Neuronal stem cell (in vitro differentiated cells): Measurements from ENCODE around the gene ZAP70.
"Not testable (repeated sequence)": the region's sequence is repeated elsewhere in the genome, so short reads cannot be mapped to it uniquely, and the experiment has no call there.

Experiments used
- DNase-seq: peaks from one replicate; pipeline ENCODE4 v3.0.0-alpha.2; 2013; ENCODE audit warnings: low spot score
- H2AFZ ChIP-seq: one replicate; pipeline ENCODE4 v1.6.1; 2013; ENCODE audit warnings: mild to moderate bottlenecking, low read length, inconsistent platforms
- H2AK5ac ChIP-seq: 2 replicates; pipeline ENCODE4 v1.6.1; 2013; ENCODE audit warnings: low read depth, mild to moderate bottlenecking, inconsistent platforms, low read length, moderate library complexity, mixed read lengths
- H2BK120ac ChIP-seq: 2 replicates; pipeline ENCODE4 v1.6.1; 2013; ENCODE audit warnings: low read depth, mild to moderate bottlenecking, inconsistent platforms, low read length, moderate library complexity, mixed read lengths
- H2BK12ac ChIP-seq: one replicate; pipeline ENCODE4 v1.6.1; 2013; ENCODE audit warnings: low read length, inconsistent platforms
- H2BK15ac ChIP-seq: 2 replicates; pipeline ENCODE4 v1.6.1; 2013; ENCODE audit warnings: mild to moderate bottlenecking, low read length, inconsistent platforms, mixed read lengths
- H2BK5ac ChIP-seq: one replicate; pipeline ENCODE4 v1.6.1; 2013; ENCODE audit warnings: inconsistent platforms, mild to moderate bottlenecking, low read length, moderate library complexity
- H3K14ac ChIP-seq: one replicate; pipeline ENCODE4 v1.6.1; 2013; ENCODE audit warnings: low read length, inconsistent platforms
- H3K18ac ChIP-seq: 2 replicates; pipeline ENCODE4 v1.6.1; 2013; ENCODE audit warnings: low read length, inconsistent platforms
- H3K23ac ChIP-seq: 2 replicates; pipeline ENCODE4 v1.6.1; 2013; ENCODE audit warnings: low read depth, mild to moderate bottlenecking, mixed read lengths, low read length, inconsistent platforms; ENCODE audit not compliant: poor library complexity
- H3K27ac ChIP-seq: replicated peaks from 3 replicates; pipeline ENCODE4 v1.5.1; 2013; ENCODE audit warnings: low read length, inconsistent platforms
- H3K27me3 ChIP-seq, 3 experiments: 2 replicates each; pipeline ENCODE4 v1.6.1; 2013; ENCODE audit warnings: low read length in 3 of 3, mild to moderate bottlenecking in 2 of 3, inconsistent platforms in 1 of 3, low read depth in 1 of 3, mixed read lengths in 1 of 3, moderate library complexity in 1 of 3; ENCODE audit not compliant: control insufficient read depth in 3 of 3, insufficient read depth in 3 of 3
- H3K36me3 ChIP-seq, 2 donors: replicated peaks in 1 of 2; 2 replicates each; pipeline ENCODE4 v1.6.1; 2013; ENCODE audit warnings: low read length in 2 of 2; ENCODE audit not compliant: control insufficient read depth in 2 of 2, insufficient read depth in 2 of 2
- H3K4ac ChIP-seq: 2 replicates; pipeline ENCODE4 v1.6.1; 2013; ENCODE audit warnings: inconsistent platforms, mild to moderate bottlenecking, low read length, moderate library complexity
- H3K4me1 ChIP-seq, 2 donors: 1 replicate in 1 of 2; 2 replicates in 1 of 2; pipeline ENCODE4 v1.6.1; 2013; ENCODE audit warnings: low read length in 2 of 2, low read depth in 1 of 2; ENCODE audit not compliant: control insufficient read depth in 2 of 2, insufficient read depth in 1 of 2
- H3K4me2 ChIP-seq: one replicate; pipeline ENCODE4 v1.6.1; 2013; ENCODE audit warnings: mild to moderate bottlenecking, low read length, inconsistent platforms; ENCODE audit not compliant: insufficient read depth, poor library complexity, severe bottlenecking
- H3K4me3 ChIP-seq, 2 donors: 2 replicates each; pipeline ENCODE4 v1.5.1; 2013; ENCODE audit warnings: low read length in 2 of 2, mild to moderate bottlenecking in 2 of 2, inconsistent platforms in 1 of 2, moderate library complexity in 1 of 2
- H3K79me1 ChIP-seq: one replicate; pipeline ENCODE4 v1.6.1; 2013; ENCODE audit warnings: low read depth, mild to moderate bottlenecking, inconsistent platforms, low read length, moderate library complexity
- H3K9ac ChIP-seq: one replicate; pipeline ENCODE4 v1.6.1; 2013; ENCODE audit warnings: mild to moderate bottlenecking, low read depth, low read length, inconsistent platforms; ENCODE audit not compliant: poor library complexity
- H3K9me3 ChIP-seq, 2 donors: replicated peaks in 1 of 2; 2 replicates each; pipeline versions ENCODE3 to v1.6.1; 2013; ENCODE audit warnings: low read length in 2 of 2, mild to moderate bottlenecking in 2 of 2, inconsistent platforms in 1 of 2, low read depth in 1 of 2, mixed read lengths in 1 of 2, moderate library complexity in 1 of 2; ENCODE audit not compliant: control insufficient read depth in 2 of 2, insufficient read depth in 1 of 2
- H4K8ac ChIP-seq: one replicate; pipeline ENCODE4 v1.6.1; 2013; ENCODE audit warnings: low read depth, mild to moderate bottlenecking, inconsistent platforms, low read length, moderate library complexity
- H4K91ac ChIP-seq: one replicate; pipeline ENCODE4 v1.6.1; 2013; ENCODE audit warnings: low read length, low read depth, mild to moderate bottlenecking, inconsistent platforms; ENCODE audit not compliant: poor library complexity
- WGBS, 2 donors: extraction: QIAGEN DNeasy Blood & Tissue Kit; methylation state at CpG; one replicate each; pipeline ENCODE4 v1.1.7; 2013; ENCODE audit warnings: missing lambda C conversion rate in 2 of 2, mixed read lengths in 1 of 2; ENCODE audit not compliant: insufficient read length in 2 of 2, insufficient replicate concordance in 1 of 2; ENCODE audit errors: extremely low coverage in 2 of 2; 5-methylcytosine and 5-hydroxymethylcytosine counted together

The ZAP70 gene

DNA sequence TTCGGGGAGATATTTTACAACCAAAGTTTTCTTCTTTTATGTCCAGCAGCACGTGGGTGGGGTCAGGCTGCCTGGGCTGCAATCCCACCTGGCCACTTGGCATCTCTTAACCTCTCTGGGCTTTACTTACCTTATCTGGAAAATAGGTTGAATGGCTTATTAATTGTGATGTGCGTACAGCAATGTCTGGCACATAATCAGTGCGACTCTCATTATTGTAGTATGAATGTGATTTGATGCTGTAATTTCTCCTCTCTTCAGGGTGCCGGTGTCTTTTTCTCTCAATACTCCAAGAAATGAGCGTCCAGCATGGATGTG lies 2.0 kb upstream of the ZAP70 start:
- Histone ChIP-seq H3K9ac (no peak overlapping the region), H3K36me3 (no peaks in the 10 kb centered on the region), H3K4ac (no peak overlapping the region), H2BK120ac (no peak overlapping the region), H3K4me1 (peaks cover 2 to 5% of the 10 kb centered on the region in 2 donors), H3K4me2 (no peak overlapping the region), H3K79me1 (peaks cover 3% of the 10 kb centered on the region), H2AFZ (no peak overlapping the region), H2BK12ac (no peak overlapping the region), H3K18ac (no peak overlapping the region), H3K23ac (no peak overlapping the region), H2BK15ac (no peak overlapping the region), H3K27me3 (no peaks in the 10 kb centered on the region), H4K91ac (no peak overlapping the region), H3K14ac (no peak overlapping the region), H2BK5ac (no peak overlapping the region), H3K27ac (no peak overlapping the region), H3K4me3 (no peak overlapping the region), H2AK5ac (no peak overlapping the region), H3K9me3 (no peaks in the 10 kb centered on the region), H4K8ac (no peak overlapping the region)
- WGBS, 2 donors: no CpG with 5 or more reads among the region's 6 CpGs
- DNase-seq: no peak

DNA sequence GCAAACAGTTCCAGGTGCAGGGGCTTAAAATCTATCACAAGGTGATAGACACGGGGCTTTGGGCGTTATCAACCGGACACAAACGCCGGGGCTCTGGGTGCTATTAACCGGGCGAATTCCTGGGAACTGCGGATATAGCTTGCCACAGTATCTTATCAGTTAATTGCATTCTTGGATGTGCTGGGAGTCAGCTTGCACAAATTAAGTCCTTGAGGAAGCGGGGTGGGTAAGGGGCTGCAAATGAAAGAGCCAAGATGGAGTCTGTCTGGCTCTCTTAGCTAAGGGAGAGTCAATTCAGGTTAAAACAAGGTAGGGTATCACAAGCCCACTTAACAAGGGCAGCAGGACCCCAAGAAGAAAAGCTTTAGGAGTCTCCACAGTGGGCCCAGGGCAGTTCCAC lies 1.2 kb upstream of the ZAP70 start:
- H3K4me3 ChIP-seq, H3K4ac ChIP-seq, H3K27ac ChIP-seq, H3K27me3 ChIP-seq, H3K9ac ChIP-seq, H2BK15ac ChIP-seq, H3K9me3 ChIP-seq, H4K8ac ChIP-seq, H3K14ac ChIP-seq, H2BK120ac ChIP-seq, H3K4me1 ChIP-seq, H2BK12ac ChIP-seq, DNase-seq, H2BK5ac ChIP-seq, H3K36me3 ChIP-seq, H4K91ac ChIP-seq, H3K18ac ChIP-seq, H3K4me2 ChIP-seq, H3K79me1 ChIP-seq: not testable (repeated sequence)
- peak overlapping the region; percentile 84 for H2AFZ ChIP-seq
- peak overlapping the region; percentile 38 for H2AK5ac ChIP-seq
- H3K23ac ChIP-seq: peak overlapping the region; percentile 52
- WGBS, 2 donors: no CpG with 5 or more reads among the region's 9 CpGs

DNA sequence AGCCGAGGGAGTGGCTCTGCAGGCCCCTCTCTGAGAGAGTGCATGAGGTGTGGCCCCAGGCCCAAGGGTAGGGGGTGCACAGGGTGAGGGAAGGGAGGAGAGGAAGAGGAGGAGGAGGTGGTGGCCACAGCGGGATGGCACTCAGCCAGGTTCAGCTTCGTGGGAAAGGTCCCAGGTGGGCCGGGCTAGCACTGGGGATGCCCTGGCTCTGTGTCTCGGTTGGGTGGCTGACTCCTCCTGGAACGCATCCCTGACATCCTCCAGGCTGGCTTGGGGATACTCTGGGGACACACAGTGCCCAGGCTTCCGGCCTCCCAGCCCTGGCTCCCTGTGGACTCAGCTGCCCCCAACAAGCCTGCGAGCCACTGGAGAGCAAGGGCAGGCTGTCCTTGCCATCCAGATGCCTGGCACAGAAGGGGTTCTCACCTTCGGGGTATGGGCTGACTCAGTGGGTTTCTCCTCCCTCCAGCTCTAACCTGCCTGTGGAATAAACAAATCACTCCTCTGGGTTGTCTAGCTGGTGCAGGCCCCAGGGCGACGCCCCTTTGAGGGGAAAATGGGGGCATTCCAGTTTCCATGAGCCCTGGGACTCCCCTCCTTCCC lies 582 bp upstream of the ZAP70 start:
- no peak overlapping the region for H2BK12ac ChIP-seq
- H3K4ac ChIP-seq: no peak overlapping the region
- no peak overlapping the region for H3K27ac ChIP-seq

DNA sequence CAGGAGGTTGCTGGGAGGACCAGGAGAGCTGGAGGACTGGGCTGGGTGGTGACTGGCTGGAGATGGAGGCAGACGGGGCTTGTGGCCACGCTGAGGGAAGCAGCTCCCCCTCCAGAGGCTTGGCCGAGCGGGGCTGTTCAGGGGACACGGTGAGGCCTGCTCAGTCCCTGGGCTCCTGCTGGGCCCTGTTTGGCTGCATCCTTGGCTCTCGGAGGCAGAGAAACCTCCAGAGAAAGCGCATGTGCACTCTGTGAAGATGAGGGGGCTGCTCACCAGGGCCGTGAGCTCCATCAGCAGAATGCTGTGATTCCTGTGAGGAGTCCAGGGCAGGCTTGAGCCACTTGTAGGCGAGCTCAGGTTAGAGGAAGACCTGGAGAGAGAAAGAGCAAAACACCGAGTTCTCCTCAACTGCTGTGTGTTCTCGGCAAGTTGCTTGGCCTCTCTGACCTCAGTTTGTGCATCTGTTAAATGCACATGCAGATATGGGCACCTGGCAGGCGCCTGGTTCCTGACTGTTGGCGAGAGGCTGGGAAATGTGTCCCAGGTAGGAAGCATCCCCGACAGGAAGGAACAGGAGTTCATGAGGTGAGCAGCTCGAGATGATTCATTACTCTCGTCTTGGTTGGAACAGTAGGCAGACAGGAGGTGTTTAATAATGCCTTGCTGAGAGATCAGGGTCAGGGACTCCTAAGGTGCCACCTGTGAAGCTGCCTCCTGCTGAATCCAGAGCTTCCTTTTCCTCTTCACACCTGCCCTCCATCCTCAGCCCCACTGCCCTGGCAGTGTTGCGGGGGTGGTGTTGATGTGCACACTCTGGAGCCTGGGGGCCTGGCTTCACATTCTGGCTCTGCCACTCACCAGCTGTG lies 941 bp downstream of the ZAP70 start:
- H3K14ac ChIP-seq: no peak overlapping the region
- H3K4me3 ChIP-seq: no peak overlapping the region
- H2BK12ac ChIP-seq: no peak overlapping the region
- no peaks in the 10 kb centered on the region for H3K9me3 ChIP-seq
- H3K18ac ChIP-seq: no peak overlapping the region
- H3K4me2 ChIP-seq: no peak overlapping the region
- H3K36me3 ChIP-seq: no peaks in the 10 kb centered on the region
- no peak for DNase-seq
- peaks cover 3% of the 10 kb centered on the region for H3K79me1 ChIP-seq
- H2BK5ac ChIP-seq: peak overlapping the region; percentile 1
- H2AFZ ChIP-seq: peak overlapping the region; percentile 84
- no peak overlapping the region for H2AK5ac ChIP-seq
- no peak overlapping the region for H4K8ac ChIP-seq
- peaks cover 2 to 5% of the 10 kb centered on the region in 2 donors for H3K4me1 ChIP-seq
- WGBS, 2 donors: no CpG with 5 or more reads among the region's 17 CpGs
- no peak overlapping the region for H3K23ac ChIP-seq
- H3K9ac ChIP-seq: no peak overlapping the region
- no peak overlapping the region for H3K27ac ChIP-seq
- H4K91ac ChIP-seq: no peak overlapping the region
- no peak overlapping the region for H3K4ac ChIP-seq
- no peak overlapping the region for H2BK120ac ChIP-seq
- no peak overlapping the region for H2BK15ac ChIP-seq
- no peaks in the 10 kb centered on the region for H3K27me3 ChIP-seq

More for the DNA sequence above, 582 bp upstream of the ZAP70 start:
- Histone ChIP-seq H3K4me2 (no peak overlapping the region), H2BK5ac (no peak overlapping the region), H3K27me3 (no peaks in the 10 kb centered on the region), H3K9ac (peak overlapping the region; percentile 51), H3K79me1 (peaks cover 3% of the 10 kb centered on the region), H4K91ac (no peak overlapping the region), H2BK15ac (peak overlapping the region; percentile 81), H3K18ac (peak overlapping the region; percentile 70), H2BK120ac (no peak overlapping the region), H3K36me3 (no peaks in the 10 kb centered on the region), H2AK5ac (peak overlapping the region; percentile 38), H4K8ac (no peak overlapping the region), H3K4me1 (peaks cover 2 to 5% of the 10 kb centered on the region in 2 donors), H3K23ac (peak overlapping the region; percentile 52), H3K9me3 (no peaks in the 10 kb centered on the region), H3K14ac (no peak overlapping the region), H3K4me3 (no peak overlapping the region), H2AFZ (peak overlapping the region; percentile 84)
- no peak for DNase-seq
- no CpG with 5 or more reads among the region's 11 CpGs for WGBS, 2 donors
